DOHH2 (cell line): ENCODE results near the gene BBS2.

Experiments
- H3F3A ChIP-seq: fragments of 200-600 bp; sonication (generic), shearing (Covaris generic); 2 replicates; pipeline ENCODE4 v1.6.0; 2016; ENCODE audit warnings: antibody characterized with exemption, mild to moderate bottlenecking; ENCODE audit not compliant: control insufficient read depth, insufficient read depth
- H3K27ac ChIP-seq: fragments of 200-600 bp; sonication (generic); 2 replicates; pipeline ENCODE4 v1.5.1; 2014; ENCODE audit warnings: low read depth, mild to moderate bottlenecking, low read length, moderate library complexity
- H3K27me3 ChIP-seq: fragments of 200-600 bp; sonication (generic); 2 replicates; pipeline ENCODE4 v1.6.1; 2014; ENCODE audit warnings: mild to moderate bottlenecking, low read length, mixed read lengths; ENCODE audit not compliant: control insufficient read depth
- H3K36me3 ChIP-seq: fragments of 200-600 bp; sonication (generic); 2 replicates; pipeline ENCODE4 v1.6.1; 2014; ENCODE audit warnings: mild to moderate bottlenecking, low read length, moderate library complexity, mixed read lengths; ENCODE audit not compliant: control insufficient read depth
- H3K4me1 ChIP-seq: fragments of 200-600 bp; sonication (generic); 2 replicates; pipeline ENCODE4 v1.6.1; 2014; ENCODE audit warnings: mild to moderate bottlenecking, low read length, mixed read lengths; ENCODE audit not compliant: control insufficient read depth
- H3K4me2 ChIP-seq: fragments of 200-600 bp; sonication (generic); 2 replicates; pipeline ENCODE4 v1.6.0; 2014; ENCODE audit warnings: mild to moderate bottlenecking, low read length, moderate library complexity
- H3K4me3 ChIP-seq: fragments of 200-600 bp; sonication (generic); 2 replicates; pipeline ENCODE4 v1.5.1; 2014; ENCODE audit warnings: mild to moderate bottlenecking, low read length, mixed read lengths
- H3K79me2 ChIP-seq: fragments of 200-600 bp; sonication (generic); 2 replicates; pipeline ENCODE4 v1.6.1; 2014; ENCODE audit warnings: mild to moderate bottlenecking, low read length, mixed read lengths; ENCODE audit not compliant: control insufficient read depth
- H3K9me2 ChIP-seq: fragments of 200-600 bp; sonication (generic); replicated peaks from 2 replicates; pipeline ENCODE4 v1.6.1; 2014; ENCODE audit warnings: mild to moderate bottlenecking, low read length, mixed read lengths; ENCODE audit not compliant: control insufficient read depth
- H3K9me3 ChIP-seq: fragments of 200-600 bp; sonication (generic); 2 replicates; pipeline ENCODE4 v1.6.1; 2014; ENCODE audit warnings: antibody characterized with exemption, low read length, mixed read lengths; ENCODE audit not compliant: control insufficient read depth, insufficient read depth
- H4K20me1 ChIP-seq: fragments of 200-600 bp; sonication (generic); 2 replicates; pipeline ENCODE4 v1.6.0; 2014; ENCODE audit warnings: low read depth, mild to moderate bottlenecking, antibody characterized with exemption, low read length, moderate library complexity; ENCODE audit not compliant: control insufficient read depth, insufficient read depth
- CTCF ChIP-seq: fragments of 200-600 bp; sonication (generic); IDR thresholded peaks from one replicate; pipeline ENCODE4 v1.5.1; 2014; ENCODE audit warnings: antibody characterized with exemption, mild to moderate bottlenecking, low read depth, low read length; ENCODE audit not compliant: poor library complexity, severe bottlenecking
- EZH2phosphoT487 ChIP-seq: fragments of 200-600 bp; sonication (generic); IDR thresholded peaks from 2 replicates; pipeline ENCODE4 v1.6.1; 2017; ENCODE audit warnings: borderline replicate concordance, mild to moderate bottlenecking, antibody characterized with exemption, low read length, moderate library complexity, mixed read lengths

BBS2 gene

GRCh38 chr16:56549161-56549560 is 29.3 kb upstream of the BBS2 start:
- TF ChIP-seq EZH2phosphoT487, result no peak
- TF ChIP-seq CTCF, result no peak
- no peaks in the 10 kb centered on the region for H3K4me1 ChIP-seq
- no peaks in the 10 kb centered on the region for H4K20me1 ChIP-seq
- no peaks in the 10 kb centered on the region for H3K79me2 ChIP-seq
- peaks cover 17% of the 10 kb centered on the region; the same call in 1 of the 2 replicates for H3K27me3 ChIP-seq
- no peaks in the 10 kb centered on the region for H3K9me3 ChIP-seq
- no peaks in the 10 kb centered on the region for H3K9me2 ChIP-seq
- H3K4me3 ChIP-seq, result no peak overlapping the region
- no peaks in the 10 kb centered on the region for H3K36me3 ChIP-seq
- no peak overlapping the region for H3K27ac ChIP-seq
- H3F3A ChIP-seq, result no peaks in the 10 kb centered on the region
- no peak overlapping the region for H3K4me2 ChIP-seq

- H4K20me1 ChIP-seq, result no peaks in the 10 kb centered on the region
- no peaks in the 10 kb centered on the region for H3K9me3 ChIP-seq
- no peaks in the 10 kb centered on the region for H3K9me2 ChIP-seq
- H3F3A ChIP-seq, result no peaks in the 10 kb centered on the region
- no peaks in the 10 kb centered on the region for H3K4me1 ChIP-seq
- no peak overlapping the region for H3K4me3 ChIP-seq
- no peak for TF ChIP-seq EZH2phosphoT487
- TF ChIP-seq CTCF, result no peak
- H3K27me3 ChIP-seq, result peaks cover 17% of the 10 kb centered on the region; the same call in 1 of the 2 replicates
- no peak overlapping the region for H3K4me2 ChIP-seq
- no peaks in the 10 kb centered on the region for H3K79me2 ChIP-seq
- no peaks in the 10 kb centered on the region for H3K36me3 ChIP-seq
- no peak overlapping the region for H3K27ac ChIP-seq
Measured at GRCh38 chr16:56547949-56548567, 28.2 kb upstream of the BBS2 start.

GRCh38 chr16:56547120-56547948 is 27.5 kb upstream of the BBS2 start:
- H3K27ac ChIP-seq, result no peak overlapping the region
- H3K9me3 ChIP-seq, result no peaks in the 10 kb centered on the region
- no peaks in the 10 kb centered on the region for H3K79me2 ChIP-seq
- no peaks in the 10 kb centered on the region for H3F3A ChIP-seq
- no peak overlapping the region for H3K4me2 ChIP-seq
- H3K4me3 ChIP-seq, result no peak overlapping the region
- no peaks in the 10 kb centered on the region for H3K9me2 ChIP-seq
- H3K4me1 ChIP-seq, result no peaks in the 10 kb centered on the region
- peaks cover 17% of the 10 kb centered on the region; the same call in 1 of the 2 replicates for H3K27me3 ChIP-seq
- TF ChIP-seq EZH2phosphoT487 (no peak), CTCF (no peak)
- H3K36me3 ChIP-seq, result no peaks in the 10 kb centered on the region
- H4K20me1 ChIP-seq, result no peaks in the 10 kb centered on the region
